Limb (tissue), 2 donors: Measurements from ENCODE around the gene CTNS.

ENCODE experiments used
- DNase-seq, 2 donors: peaks; one replicate each; pipeline ENCODE4 v3.0.0-alpha.2; 2016; ENCODE audit errors: extremely low spot score in 2 of 2

Gene CTNS

DNA sequence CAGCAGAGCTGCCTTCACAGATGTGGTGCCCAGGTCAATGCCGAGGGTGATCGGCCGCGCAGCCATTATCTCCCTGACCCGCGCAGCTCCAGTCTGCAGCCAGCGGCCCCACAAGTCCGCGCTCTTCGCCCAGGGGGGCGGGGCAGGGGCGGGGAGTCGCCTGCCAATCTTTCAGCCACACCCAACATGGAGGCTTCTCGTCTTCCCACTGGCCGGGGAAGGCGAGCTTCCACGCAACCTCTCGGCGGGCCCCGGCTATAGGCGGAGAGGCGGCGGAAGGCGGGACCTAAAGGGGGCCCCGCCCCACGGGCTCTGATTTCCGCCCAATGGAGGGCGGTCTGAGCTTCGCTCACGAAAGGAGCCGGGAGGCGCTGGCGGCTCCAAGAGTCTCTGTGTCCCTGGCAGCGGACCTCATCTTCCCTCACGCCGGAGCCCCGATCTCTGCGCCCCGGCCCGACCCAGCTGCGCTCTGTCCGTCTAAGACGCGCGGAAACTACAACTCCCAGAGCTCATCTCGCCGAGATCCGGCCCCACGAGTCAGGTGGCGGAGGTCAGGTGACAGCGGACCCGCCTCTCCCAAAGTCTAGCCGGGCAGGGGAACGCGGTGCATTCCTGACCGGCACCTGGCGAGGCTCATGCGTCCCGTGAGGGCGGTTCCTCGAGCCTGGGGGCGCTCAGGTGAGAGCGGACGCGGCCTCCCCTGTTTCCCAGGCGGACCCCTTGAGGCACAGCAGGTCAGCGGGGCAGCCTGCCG is at the start of gene CTNS, which contains the start of gene SHPK:
TSS of gene CTNS (plus strand) at position 607 of the 754 bp plus-strand sequence. CDS start 3,447 bp downstream, outside the sequence.
TSS of gene SHPK (minus strand) at position 97 of the 754 bp plus-strand sequence. CDS start at position 66, 31 bp downstream.
- peak; percentile 96 to 98 for DNase-seq

- no peak for DNase-seq
These were observed 46.8 kb upstream of the CTNS start for GRCh38 chr17:3589784-3590183.

- no peak for DNase-seq
These were observed 46.3 kb upstream of the CTNS start for GRCh38 chr17:3590231-3590630.

DNA sequence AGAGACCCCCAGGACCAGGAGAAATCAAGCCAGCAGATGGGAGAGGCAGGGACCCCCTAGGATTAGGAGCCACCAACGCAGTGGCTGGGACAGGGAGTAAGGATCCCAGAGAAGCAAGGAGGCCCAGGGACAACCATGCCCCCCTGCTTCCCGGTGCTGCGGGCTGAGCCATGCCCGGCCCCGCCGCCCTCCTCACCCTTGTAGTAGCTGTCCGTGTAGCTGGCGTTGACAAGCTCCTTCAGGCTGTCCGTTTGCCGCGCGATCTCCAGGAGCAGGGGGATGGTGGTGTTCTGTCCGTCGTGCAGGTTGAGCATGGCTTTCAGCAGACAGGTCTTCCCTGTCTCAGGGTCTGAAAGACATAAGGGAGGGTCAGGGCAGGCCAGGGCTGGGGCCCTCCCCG is 45.8 kb upstream of the CTNS start:
- DNase-seq: no peak

DNA sequence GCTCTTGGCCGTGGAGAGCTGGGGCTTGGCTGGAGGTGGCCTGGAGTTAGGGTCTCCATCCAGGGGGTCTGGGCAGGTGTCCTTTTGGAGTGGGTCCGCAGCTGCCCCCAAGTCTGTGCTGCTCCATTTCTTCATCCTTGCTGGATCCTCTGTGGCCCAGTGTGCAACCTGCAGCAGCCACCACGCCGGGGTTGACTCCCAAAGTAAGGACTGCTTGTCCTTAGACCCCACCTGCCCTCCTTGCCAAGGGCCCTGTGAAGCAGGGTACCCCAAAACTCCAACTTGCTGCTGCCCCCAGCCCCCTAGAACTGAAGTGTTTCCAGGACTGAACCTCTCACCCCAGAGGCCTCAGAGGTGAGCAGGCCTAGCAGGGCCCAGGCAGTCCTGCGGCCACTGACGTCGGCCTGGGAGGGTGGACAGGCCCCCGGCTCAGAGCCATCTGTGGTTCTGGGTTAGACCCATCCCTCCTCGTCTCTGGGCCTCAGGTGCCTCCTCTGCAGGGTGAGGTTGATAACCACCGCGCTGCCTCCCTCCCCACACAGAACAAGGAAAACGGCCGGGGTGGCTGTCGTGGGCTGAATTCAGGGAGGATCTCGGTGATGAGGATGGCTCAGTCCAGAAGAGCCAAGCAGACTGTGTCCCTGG is 44.2 kb upstream of the CTNS start:
- DNase-seq: no peak

DNA sequence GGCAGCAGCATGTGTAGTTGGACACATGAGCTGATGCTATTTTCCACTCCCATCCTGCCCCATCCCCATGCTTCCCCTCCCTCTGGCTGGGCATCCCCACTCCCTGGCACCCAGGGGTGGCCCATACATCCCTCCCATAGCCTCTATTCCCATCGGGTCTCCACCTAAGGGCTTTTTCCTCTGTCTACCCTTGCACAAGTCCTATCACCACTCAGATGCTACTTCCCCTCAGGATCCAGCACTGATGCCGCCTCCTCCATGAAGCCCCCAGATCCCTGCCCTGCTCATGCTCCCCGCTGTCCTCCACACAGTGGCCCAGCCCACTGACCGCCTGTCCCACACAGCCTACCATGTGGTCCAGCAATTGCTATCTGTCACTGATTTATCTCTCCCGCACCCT is 43.2 kb upstream of the CTNS start:
- DNase-seq: no peak

- peak in 1 of 2 donors; percentile 66 for DNase-seq
These were observed 42.3 kb upstream of the CTNS start for GRCh38 chr17:3594051-3594800.

DNA sequence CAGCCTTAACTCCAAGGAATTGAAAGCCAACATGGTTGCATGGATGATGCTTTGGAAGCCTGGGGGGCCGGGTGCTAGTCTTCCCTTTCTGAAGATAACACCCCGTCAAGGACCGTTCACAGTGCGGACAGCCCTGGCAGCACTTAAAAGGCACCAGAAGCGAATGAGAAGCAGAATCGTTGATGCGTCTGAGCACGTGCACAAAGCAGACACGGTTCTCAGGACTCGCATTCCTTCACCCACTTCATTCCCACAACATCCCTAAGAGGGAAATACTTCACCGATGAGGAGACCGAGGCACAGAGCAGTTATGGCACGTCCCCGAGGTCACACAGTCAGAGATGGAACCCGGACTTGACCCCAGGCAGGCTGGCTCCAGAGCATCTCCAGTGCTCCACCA is 41.6 kb upstream of the CTNS start:
- no peak for DNase-seq

GRCh38 chr17:3596804-3597464 is 39.6 kb upstream of the CTNS start:
- DNase-seq: peak in 1 of 2 donors; percentile 11

GRCh38 chr17:3598078-3598477 is 38.5 kb upstream of the CTNS start:
- no peak for DNase-seq

DNA sequence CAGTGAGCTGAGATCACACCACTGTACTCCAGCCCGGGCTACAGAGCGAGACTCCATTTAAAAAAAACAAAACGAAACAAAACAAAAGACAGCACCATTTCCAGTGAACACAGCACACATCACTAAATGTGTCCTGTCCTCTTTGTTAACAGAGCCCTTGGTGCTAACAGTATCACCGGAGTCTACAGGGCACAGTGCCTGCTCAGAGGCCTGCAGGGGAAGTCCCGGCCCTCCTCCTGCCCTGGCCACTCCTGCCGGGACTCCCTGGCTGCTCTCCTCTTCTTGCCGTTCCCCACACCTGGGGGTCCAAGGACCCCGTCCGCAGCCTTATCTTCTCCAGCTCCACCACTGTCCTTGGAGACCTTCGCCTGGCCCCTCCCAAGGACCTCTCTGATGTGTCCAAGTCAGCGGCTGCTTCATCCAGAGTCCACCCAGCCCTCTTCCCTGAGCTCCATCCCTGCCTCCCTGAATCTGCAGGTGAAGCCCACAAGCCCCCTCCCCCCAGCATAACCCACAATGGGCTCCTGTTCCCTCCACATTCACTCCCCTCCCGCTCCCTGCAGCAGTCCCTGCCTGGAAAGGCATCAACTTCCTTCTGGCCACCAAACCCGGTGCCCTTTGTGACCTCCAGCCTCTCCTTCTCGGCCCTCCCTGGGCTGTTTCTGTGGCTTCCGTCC is 35.9 kb upstream of the CTNS start:
- no peak for DNase-seq

GRCh38 chr17:3602499-3602898 is 34.1 kb upstream of the CTNS start:
- DNase-seq: peak in 1 of 2 donors; percentile 4

GRCh38 chr17:3603119-3603869 is 33.3 kb upstream of the CTNS start:
- DNase-seq: no peak

GRCh38 chr17:3603870-3604259 is 32.7 kb upstream of the CTNS start:
- DNase-seq: no peak

DNA sequence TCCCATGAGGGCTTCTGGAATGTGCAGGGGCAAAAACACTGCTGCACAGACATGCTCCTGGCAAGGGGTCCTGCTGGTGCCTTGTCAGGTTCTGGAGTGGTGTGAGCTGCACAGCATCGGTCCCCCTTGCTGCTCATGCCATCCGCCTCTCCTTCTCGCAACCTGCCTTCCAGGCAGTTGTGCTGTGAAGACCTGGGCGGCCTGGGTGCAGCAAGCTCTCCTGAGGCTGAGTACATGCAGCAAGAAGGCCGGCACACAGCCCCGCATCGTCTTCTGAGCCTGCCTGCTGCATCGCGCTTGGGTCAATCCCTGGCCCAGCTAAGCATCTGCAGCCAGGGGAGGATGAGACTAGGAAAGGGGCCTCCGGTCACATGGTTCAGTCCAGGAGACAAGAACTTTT is 26.9 kb upstream of the CTNS start:
- DNase-seq: no peak

DNA sequence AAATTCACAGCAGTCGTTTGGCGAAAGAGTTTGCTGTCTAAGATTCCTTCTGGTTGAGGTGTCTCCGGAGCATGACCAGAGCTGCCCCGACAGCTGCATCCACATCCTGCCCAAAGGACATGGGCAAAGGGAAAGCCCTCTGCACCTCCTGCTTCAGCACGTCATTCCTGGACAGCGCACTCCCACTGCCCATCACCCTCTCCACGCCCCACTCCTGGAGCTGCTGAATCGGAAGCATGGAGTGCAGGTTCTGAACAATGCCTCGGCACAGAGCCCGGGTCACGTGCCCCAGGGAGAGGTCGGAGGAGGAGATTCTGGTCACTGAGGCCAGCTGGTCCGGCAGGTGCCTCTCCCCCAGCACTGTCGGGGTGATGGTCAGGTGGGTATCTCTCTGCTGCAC is 26.0 kb upstream of the CTNS start:
- DNase-seq: no peak

- DNase-seq: no peak
These were observed 23.4 kb upstream of the CTNS start for GRCh38 chr17:3613124-3613523.

DNA sequence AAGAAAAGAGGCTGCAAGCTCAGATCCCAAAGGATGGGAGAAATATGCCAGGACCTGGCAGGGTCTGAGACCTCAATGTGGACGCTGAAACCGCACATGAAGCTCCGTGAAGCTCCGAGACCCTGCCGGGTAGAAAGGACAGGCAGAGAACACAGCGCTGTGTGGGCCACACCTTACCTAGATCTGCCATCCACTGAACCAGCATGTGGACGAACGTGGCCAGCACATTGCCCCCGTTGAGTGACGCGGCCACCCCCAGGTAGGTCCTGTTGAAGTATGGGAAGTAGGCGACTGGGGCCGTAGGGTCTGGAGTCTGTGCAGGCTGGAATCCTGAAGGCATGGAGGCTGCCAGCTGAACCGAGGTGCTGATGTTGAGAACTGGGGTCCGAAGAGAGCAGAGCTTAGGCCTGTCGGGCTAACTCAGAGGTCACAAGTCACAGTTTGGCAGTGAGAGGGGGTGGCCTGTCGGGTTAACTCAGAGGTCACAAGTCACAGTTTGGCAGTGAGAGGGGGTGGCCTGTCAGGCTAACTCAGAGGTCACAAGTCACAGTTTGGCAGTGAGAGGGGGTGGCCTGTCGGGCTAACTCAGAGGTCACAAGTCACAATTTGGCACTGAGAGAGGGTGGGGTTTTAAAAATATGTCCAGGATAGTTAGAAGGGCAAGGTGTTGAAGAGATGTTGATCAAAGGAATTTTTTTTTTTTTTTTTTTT is 21.2 kb upstream of the CTNS start:
- no peak for DNase-seq

DNA sequence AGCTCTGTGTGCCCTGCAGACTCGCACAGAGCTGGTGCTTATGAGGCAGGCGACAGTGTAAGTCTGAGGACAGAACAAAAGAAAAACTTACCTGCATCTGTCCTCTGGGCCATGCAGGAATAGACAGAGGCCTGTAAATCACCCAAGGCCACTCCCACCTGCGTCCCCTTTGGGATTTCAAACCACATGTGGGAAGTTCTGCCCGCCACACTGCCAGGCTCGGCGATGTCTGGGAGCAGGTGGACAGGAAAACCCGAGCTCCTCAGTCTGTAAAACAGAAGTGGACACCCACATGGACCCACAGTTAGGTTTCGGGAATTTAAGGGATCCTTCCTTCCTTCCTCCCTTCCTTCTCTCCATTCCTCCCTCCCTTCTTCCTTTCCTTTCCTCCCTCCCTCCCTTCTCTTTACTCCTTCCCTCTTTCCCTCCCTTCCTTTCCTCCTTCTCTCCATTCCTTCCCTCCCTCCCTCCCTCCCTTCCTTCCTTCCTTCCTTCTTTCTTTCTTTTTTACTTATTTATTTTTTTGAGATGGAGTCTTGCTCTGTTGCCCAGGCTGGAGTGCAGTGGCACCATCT is 15.3 kb upstream of the CTNS start:
- DNase-seq: no peak
